ENCODE data around the gene CRTAP.
"Not testable (repeated sequence)": the region's sequence is repeated elsewhere in the genome, so short reads cannot be mapped to it uniquely, and the experiment has no call there.

The CRTAP gene

GRCh38 chr3:33131331-33132018 is 17.7 kb downstream of the CRTAP start:
- intact Hi-C loops (cut with DNase I; ENCODE audit: low total_unique reads), result loop anchor here (1.0 to 2.0 kb wide), 2 partner anchors 93 to 241 kb away; no protein-coding TSS in a partner anchor
- H3K27ac ChIP-seq, result peak overlapping the region; percentile 39 to 40
- H3K9me3 ChIP-seq, result no peaks in the 10 kb centered on the region
- H3K4me1 ChIP-seq, result peaks cover 0 to 11% (median 0%) of the 10 kb centered on the region in 4 donors
- no peaks in the 10 kb centered on the region for H3K27me3 ChIP-seq
- no peak overlapping the region for H3K4me3 ChIP-seq
- peak; percentile 73 to 79 for TF ChIP-seq CTCF (IDR thresholded peaks at IDR 0.05)
- DNase-seq, result no peak
- H3K36me3 ChIP-seq, result peaks cover 52 to 74% (median 62%) of the 10 kb centered on the region in 3 donors

GRCh38 chr3:33132019-33132360 is 18.2 kb downstream of the CRTAP start:
- no peak overlapping the region for H3K4me3 ChIP-seq

DNA sequence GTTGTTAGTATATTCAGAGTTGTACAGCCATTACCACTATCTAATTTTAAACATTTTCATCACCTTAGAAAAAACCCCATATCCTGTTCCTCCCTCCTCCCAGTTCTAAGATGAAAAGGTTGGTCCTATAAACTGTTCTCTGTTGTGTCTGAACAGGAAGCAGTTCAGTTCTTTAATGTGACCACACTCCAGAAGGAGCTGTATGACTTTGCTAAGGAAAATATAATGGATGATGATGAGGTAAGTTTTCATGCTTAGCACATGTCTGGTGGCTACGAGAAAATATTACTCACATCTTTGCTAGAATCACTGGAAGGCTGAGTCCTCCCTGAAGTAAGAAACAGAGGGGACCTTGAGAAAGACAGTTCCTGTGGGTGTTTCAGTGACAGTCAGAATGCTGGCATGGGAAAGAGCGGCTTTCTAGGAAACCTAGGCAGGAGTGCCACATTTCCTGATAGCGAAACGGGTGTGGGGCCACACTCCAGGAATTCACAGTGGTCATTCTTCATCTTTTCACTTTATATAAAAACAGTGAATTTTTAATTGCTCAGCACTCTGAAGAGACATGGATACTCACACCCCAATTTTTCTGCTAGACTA is 20.3 kb downstream of the CRTAP start:
- H3K27me3 ChIP-seq, result no peaks in the 10 kb centered on the region
- peak overlapping the region in 1 of 2 donors; percentile 6 for H3K27ac ChIP-seq
- H3K4me3 ChIP-seq, result no peak overlapping the region
- DNase-seq, result no peak
- H3K9me3 ChIP-seq, result no peaks in the 10 kb centered on the region
- H3K4me1 ChIP-seq, result peaks cover 0 to 11% (median 0%) of the 10 kb centered on the region in 4 donors
- no peak for TF ChIP-seq CTCF (IDR thresholded peaks at IDR 0.05)
- H3K36me3 ChIP-seq, result peaks cover 55 to 69% (median 56%) of the 10 kb centered on the region in 3 donors
- intact Hi-C loops (cut with DNase I; ENCODE audit: low total_unique reads), result no loop called here

More at GRCh38 chr3:33132019-33132360, 18.2 kb downstream of the CRTAP start:
- intact Hi-C loops (cut with DNase I; ENCODE audit: low total_unique reads), result loop anchor here (1.0 kb wide), 1 partner anchor 240 kb away; no protein-coding TSS in a partner anchor
- H3K27me3 ChIP-seq, result no peaks in the 10 kb centered on the region
- H3K9me3 ChIP-seq, result no peaks in the 10 kb centered on the region
- H3K27ac ChIP-seq, result peak overlapping the region; percentile 39 to 40
- H3K4me1 ChIP-seq, result peaks cover 0 to 11% (median 0%) of the 10 kb centered on the region in 4 donors
- H3K36me3 ChIP-seq, result peaks cover 56 to 74% (median 63%) of the 10 kb centered on the region in 3 donors
- TF ChIP-seq CTCF (IDR thresholded peaks at IDR 0.05), result no peak
- DNase-seq, result no peak

DNA sequence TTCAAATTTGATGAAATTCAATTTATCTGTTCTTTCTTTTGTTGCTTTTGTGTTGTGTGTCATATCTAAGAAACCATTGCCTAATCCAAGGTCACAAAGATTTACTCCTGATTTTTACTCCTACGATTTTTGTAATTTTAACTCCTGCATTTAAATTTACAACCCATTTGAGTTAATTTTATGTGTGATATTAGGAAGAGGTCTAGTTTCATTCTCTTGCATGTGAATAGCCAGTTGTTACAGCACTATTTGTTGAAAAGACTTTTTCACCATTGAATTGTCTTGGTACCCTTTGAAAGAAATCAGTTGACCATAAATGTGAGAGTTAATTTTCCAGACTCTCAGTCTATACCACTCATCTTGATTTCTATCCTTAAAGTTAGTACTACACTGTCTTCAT is 23.9 kb downstream of the CRTAP start:
- no peak for DNase-seq
- Histone ChIP-seq H3K27ac (no peak overlapping the region), H3K9me3 (no peaks in the 10 kb centered on the region), H3K36me3 (peaks cover 51 to 64% (median 59%) of the 10 kb centered on the region in 3 donors), H3K4me1 (peaks cover 0 to 13% (median 0%) of the 10 kb centered on the region in 4 donors), H3K27me3 (no peaks in the 10 kb centered on the region), H3K4me3 (no peak overlapping the region)
- intact Hi-C loops (cut with DNase I; ENCODE audit: low total_unique reads), result no loop called here
- TF ChIP-seq CTCF (IDR thresholded peaks at IDR 0.05), result no peak

DNA sequence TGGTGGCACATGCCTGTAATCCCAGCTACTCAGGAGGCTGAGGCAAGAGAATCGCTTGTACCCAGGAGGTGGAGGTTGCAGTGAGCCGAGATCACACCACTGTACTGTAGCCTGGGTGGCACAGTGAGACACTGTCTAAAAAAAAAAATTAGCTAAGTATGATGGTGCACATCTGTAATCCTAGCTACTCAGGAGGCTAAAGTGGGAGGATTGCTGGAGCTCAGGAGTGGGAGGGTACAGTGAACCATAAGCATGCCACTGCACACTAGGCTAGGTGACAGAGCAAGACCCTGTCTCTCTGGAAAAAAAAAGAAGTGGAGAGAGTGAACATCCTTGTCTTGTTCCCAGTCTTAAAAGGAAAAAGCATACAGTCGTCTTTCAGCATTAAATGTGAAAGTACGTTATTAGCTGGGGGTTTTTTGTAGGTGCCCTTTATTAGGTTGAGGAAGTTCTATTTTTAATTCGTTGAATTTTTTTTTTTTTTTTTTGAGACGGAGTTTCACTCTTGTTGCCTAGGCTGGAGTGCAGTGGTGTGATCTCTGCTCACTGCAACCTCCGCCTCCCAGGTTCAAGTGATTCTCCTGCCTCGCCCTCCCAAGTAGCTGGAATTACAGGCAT is 25.3 kb downstream of the CRTAP start:
- intact Hi-C loops (cut with DNase I; ENCODE audit: low total_unique reads); H3K9me3 ChIP-seq; H3K27me3 ChIP-seq; H3K4me3 ChIP-seq; H3K27ac ChIP-seq; DNase-seq: not testable (repeated sequence)
- peaks cover 45 to 64% (median 54%) of the 10 kb centered on the region in 3 donors for H3K36me3 ChIP-seq
- H3K4me1 ChIP-seq, result peaks cover 0 to 15% (median 0%) of the 10 kb centered on the region in 4 donors

DNA sequence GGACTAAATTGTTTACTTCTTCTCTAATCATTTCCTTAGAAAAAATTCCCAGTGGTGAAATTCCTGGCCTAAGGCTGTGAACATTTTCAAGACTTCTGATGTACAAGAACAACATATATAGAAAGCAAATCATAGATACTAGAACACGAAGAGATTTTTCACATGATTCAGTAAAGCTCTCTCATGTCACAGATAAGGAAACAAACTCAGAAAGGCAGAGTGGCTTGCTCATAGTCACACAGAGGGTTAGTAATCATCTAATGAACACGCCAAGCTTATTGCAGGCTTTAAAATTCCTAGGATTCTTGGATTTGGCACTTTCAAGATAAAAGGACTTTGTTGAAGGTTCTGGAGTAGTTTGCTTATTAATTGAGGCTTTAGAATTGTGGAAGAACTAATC is 26.2 kb downstream of the CRTAP start:
- no peak for TF ChIP-seq CTCF (IDR thresholded peaks at IDR 0.05)
- peak overlapping the region; percentile 10 to 36 for H3K27ac ChIP-seq
- peaks cover 0 to 24% (median 0%) of the 10 kb centered on the region in 4 donors for H3K4me1 ChIP-seq
- no peak overlapping the region for H3K4me3 ChIP-seq
- DNase-seq, result no peak
- H3K36me3 ChIP-seq, result peaks cover 36 to 64% (median 45%) of the 10 kb centered on the region in 3 donors
- no peaks in the 10 kb centered on the region for H3K27me3 ChIP-seq
- H3K9me3 ChIP-seq, result no peaks in the 10 kb centered on the region
- intact Hi-C loops (cut with DNase I; ENCODE audit: low total_unique reads), result no loop called here
